ENCODE results near the gene ILK.

DNA sequence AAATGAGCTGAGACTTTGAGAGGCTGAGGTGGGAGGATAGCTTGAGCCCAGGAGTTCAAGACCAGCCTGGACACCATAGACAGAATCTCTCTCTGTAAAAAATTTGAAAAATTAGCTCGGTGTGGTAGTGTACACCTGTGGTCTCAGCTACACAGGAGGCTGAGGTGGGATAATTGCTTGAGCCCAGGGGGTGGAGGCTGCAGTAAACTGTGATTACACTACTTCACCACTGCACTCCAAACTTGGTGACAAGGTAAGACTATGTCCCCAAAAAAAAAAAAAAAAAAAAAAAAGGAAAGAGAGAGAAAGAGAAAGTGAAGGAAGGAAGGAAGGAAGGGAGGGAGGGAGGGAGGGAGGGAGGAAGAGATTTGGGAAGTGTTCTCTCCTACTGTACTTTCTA lies 25.4 kb upstream of the ILK start:
- TF ChIP-seq EZH2 (IDR thresholded peaks at IDR 0.05) (no peak), POLR2AphosphoS5 (IDR thresholded peaks at IDR 0.05; ENCODE audit: borderline replicate concordance, low read depth, low read length) (no peak), FOXP2 (optimal IDR thresholded peaks at IDR 0.05; ENCODE audit: control extremely low read depth, extremely low read length, insufficient read depth) (no peak)

Measured in SK-N-MC (cell line).